Effector memory CD8-positive, alpha-beta T cell (primary cell): ENCODE measurements around the gene NGB.

Experiments used
- ATAC-seq: fragments of 150-1000 bp; cut with Tn5 transposase; replicated peaks from 2 replicates; pipeline ENCODE4 v1.10.0; 2021; ENCODE audit warnings: mild to moderate bottlenecking, moderate library complexity
- DNase-seq, 3 experiments: peaks; one replicate each; pipeline ENCODE4 v3.0.0; 2021
- H3K27ac Mint-ChIP-seq, 2 donors: one replicate each; pipeline ENCODE4 v1.8.0; 2022; ENCODE audit warnings: mild to moderate bottlenecking in 2 of 2, mixed read lengths in 2 of 2, moderate library complexity in 2 of 2
- H3K27me3 Mint-ChIP-seq, 2 donors: one replicate each; pipeline ENCODE4 v1.8.0; 2022; ENCODE audit warnings: mixed read lengths in 2 of 2
- H3K36me3 Mint-ChIP-seq: one replicate; pipeline ENCODE4 v1.8.0; 2022; ENCODE audit warnings: mild to moderate bottlenecking, moderate library complexity, mixed read lengths; ENCODE audit not compliant: insufficient read depth
- H3K4me1 Mint-ChIP-seq, 2 donors: one replicate each; pipeline ENCODE4 v1.8.0; 2022; ENCODE audit warnings: low read depth in 2 of 2, mixed read lengths in 2 of 2
- H3K4me3 Mint-ChIP-seq, 2 donors: one replicate each; pipeline ENCODE4 v1.8.0; 2022; ENCODE audit warnings: mild to moderate bottlenecking in 2 of 2, mixed read lengths in 2 of 2, moderate library complexity in 2 of 2
- H3K9me3 Mint-ChIP-seq, 2 donors: one replicate each; pipeline ENCODE4 v1.8.0; 2022; ENCODE audit warnings: mixed read lengths in 2 of 2

NGB gene

GRCh38 chr14:77266336-77266735, 4.7 kb downstream of the NGB start:
- peaks cover 29 to 73% of the 10 kb centered on the region in 2 donors for H3K27me3 Mint-ChIP-seq
- H3K9me3 Mint-ChIP-seq, result no peaks in the 10 kb centered on the region
- ATAC-seq (no peak), DNase-seq (no peak)
- H3K36me3 Mint-ChIP-seq, result peaks cover 6% of the 10 kb centered on the region
- no peak overlapping the region for H3K4me3 Mint-ChIP-seq
- peaks cover 3 to 4% of the 10 kb centered on the region in 2 donors for H3K4me1 Mint-ChIP-seq
- no peak overlapping the region for H3K27ac Mint-ChIP-seq

DNA sequence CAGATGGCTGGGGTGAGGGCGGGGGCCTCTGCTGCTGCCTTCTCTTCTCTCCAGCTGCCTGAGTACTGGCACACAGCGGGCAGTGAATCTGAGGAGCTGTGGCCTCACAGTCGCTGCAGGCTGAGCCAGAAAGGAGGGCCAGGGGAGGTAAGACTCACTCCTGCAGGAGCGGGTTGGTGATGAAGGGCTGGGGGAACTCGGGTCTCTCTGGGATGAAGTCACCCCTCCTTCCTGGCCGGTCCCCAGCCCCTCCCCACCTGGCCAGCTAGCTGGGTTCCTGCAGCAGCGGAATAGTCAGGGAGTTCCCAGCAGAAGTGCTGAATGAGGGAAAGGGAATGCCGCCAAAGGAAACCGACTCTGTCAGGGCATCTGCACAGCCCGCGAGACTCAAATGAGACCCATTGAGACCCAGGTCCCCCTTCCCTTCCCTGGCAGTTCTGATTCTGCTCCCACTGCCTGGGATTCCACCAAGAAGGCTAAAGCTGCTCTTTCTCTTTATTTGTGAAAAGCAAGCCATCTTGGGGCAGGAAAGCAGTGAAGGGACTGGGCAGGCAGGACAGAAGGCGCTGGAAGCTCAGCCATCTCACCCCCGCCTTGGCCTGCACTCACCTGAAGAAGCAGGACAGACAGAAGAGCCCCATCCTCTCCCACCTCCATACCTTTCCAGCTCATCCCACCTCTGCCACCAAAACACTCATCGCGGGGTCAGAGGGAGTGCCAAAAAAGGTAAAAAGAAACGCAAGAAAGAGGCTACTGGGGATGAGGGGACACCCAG, 5.3 kb downstream of the NGB start:
- Mint-ChIP-seq H3K4me1 (peaks cover 3% of the 10 kb centered on the region in 2 donors), H3K4me3 (no peak overlapping the region), H3K27ac (no peak overlapping the region), H3K36me3 (peaks cover 6% of the 10 kb centered on the region), H3K9me3 (no peaks in the 10 kb centered on the region), H3K27me3 (peaks cover 27 to 73% of the 10 kb centered on the region in 2 donors)
- no peak for ATAC-seq
- DNase-seq, result no peak

DNA sequence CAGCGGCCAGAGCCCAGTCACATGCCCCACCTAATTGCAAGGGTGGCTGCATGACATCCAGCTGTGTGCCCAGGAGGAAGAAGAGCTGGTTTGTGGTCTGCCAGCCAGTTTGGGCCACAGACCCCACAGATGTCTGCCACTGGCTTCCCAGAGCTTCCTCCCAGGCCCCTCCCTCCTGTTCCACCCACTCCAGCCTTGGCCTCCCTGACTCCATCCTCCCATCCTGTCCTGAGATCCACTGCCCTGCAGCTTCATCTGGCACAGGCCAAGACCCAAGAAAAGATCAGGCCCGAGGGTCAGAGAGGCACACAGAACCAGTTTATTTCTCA, 5.9 kb downstream of the NGB start:
- H3K4me1 Mint-ChIP-seq, result peaks cover 3% of the 10 kb centered on the region in 2 donors
- no peak overlapping the region for H3K27ac Mint-ChIP-seq
- no peaks in the 10 kb centered on the region for H3K9me3 Mint-ChIP-seq
- no peak overlapping the region for H3K4me3 Mint-ChIP-seq
- H3K36me3 Mint-ChIP-seq, result peaks cover 6% of the 10 kb centered on the region
- H3K27me3 Mint-ChIP-seq, result peaks cover 24 to 77% of the 10 kb centered on the region in 2 donors
- DNase-seq, result no peak
- ATAC-seq, result no peak

DNA sequence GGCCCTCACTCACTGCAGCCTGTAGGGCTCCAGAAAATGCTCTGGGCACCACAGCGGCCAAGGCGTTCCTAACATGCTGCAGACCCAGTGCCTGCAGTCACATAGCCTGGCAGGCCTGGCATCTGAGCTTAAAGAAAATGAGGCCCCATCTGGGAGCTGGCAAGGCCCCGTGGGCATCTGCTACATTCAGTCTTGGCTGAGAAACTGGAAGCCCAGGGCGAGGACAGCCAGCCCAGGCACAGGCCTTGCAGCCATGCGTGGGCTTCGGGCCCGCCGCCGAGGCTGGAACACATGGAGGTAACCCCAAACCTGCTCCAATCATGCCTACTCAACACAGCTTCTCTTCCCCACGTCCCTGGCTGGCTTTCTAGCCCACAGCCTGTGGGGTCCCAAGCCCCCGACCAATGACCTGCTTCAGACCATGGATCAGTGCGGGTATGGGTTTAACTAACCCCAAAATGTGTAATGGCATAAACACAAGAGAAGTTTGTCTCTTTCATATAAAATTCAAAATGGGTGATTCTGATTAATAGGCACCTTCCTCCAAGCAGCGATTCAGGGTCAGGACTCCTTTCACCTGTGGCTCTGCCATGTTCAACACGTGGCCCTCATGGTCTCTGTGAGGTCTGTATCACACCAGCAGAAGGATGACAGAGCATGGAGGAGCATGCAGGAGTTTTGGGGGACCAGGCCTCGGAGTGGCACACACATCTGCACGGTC, 6.4 kb downstream of the NGB start:
- no peak for ATAC-seq
- Mint-ChIP-seq H3K4me1 (no peaks in the 10 kb centered on the region), H3K4me3 (no peak overlapping the region), H3K27me3 (peaks cover 22 to 77% of the 10 kb centered on the region in 2 donors), H3K9me3 (no peaks in the 10 kb centered on the region), H3K36me3 (peaks cover 6% of the 10 kb centered on the region), H3K27ac (no peak overlapping the region)
- DNase-seq, result no peak

GRCh38 chr14:77260631-77261030, 10.4 kb downstream of the NGB start:
- H3K27me3 Mint-ChIP-seq, result peaks cover 12 to 83% of the 10 kb centered on the region in 2 donors
- no peak overlapping the region for H3K27ac Mint-ChIP-seq
- H3K4me3 Mint-ChIP-seq, result no peak overlapping the region
- H3K36me3 Mint-ChIP-seq, result no peaks in the 10 kb centered on the region
- H3K4me1 Mint-ChIP-seq, result no peaks in the 10 kb centered on the region
- DNase-seq (no peak), ATAC-seq (no peak)
- no peaks in the 10 kb centered on the region for H3K9me3 Mint-ChIP-seq

- Mint-ChIP-seq H3K27me3 (peaks cover 12 to 78% of the 10 kb centered on the region in 2 donors), H3K4me3 (no peak overlapping the region), H3K27ac (no peak overlapping the region), H3K4me1 (no peaks in the 10 kb centered on the region), H3K9me3 (no peaks in the 10 kb centered on the region), H3K36me3 (no peaks in the 10 kb centered on the region)
- DNase-seq (no peak), ATAC-seq (no peak)
These were observed 10.8 kb downstream of the NGB start for GRCh38 chr14:77260199-77260598.

GRCh38 chr14:77259025-77259715, 11.8 kb downstream of the NGB start:
- no peak overlapping the region for H3K27ac Mint-ChIP-seq
- ATAC-seq (no peak), DNase-seq (no peak)
- H3K36me3 Mint-ChIP-seq, result no peaks in the 10 kb centered on the region
- H3K27me3 Mint-ChIP-seq, result peaks cover 12 to 73% of the 10 kb centered on the region in 2 donors
- H3K4me1 Mint-ChIP-seq, result no peaks in the 10 kb centered on the region
- no peak overlapping the region for H3K4me3 Mint-ChIP-seq
- H3K9me3 Mint-ChIP-seq, result no peaks in the 10 kb centered on the region

DNA sequence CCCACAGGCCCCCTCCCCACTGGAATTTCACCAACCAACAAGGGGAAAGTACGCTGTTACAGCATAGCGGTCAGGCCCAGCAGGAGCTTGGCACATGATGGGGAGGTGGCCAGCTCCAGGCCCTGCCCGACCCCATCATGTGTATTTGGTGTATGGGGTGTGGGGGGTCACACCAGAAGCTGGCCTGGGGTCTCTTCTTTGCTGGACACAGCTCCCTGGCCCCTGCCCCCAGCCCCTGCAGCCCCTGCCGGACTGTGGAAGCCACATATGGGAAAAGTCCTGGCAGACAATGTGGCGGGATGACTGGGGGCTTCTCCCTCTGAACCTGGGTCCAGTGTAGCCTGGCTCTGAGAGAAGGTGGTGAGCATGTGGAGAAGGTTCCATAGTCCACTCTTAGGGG, 12.4 kb downstream of the NGB start:
- peaks cover 11 to 71% of the 10 kb centered on the region in 2 donors for H3K27me3 Mint-ChIP-seq
- no peaks in the 10 kb centered on the region for H3K36me3 Mint-ChIP-seq

GRCh38 chr14:77257700-77258099, 13.3 kb downstream of the NGB start:
- no peak overlapping the region for H3K4me3 Mint-ChIP-seq
- no peak overlapping the region for H3K27ac Mint-ChIP-seq
- ATAC-seq, result no peak
- no peaks in the 10 kb centered on the region for H3K9me3 Mint-ChIP-seq
- DNase-seq, result no peak
- H3K36me3 Mint-ChIP-seq, result no peaks in the 10 kb centered on the region
- H3K27me3 Mint-ChIP-seq, result peaks cover 16 to 70% of the 10 kb centered on the region in 2 donors
- H3K4me1 Mint-ChIP-seq, result no peaks in the 10 kb centered on the region

More for the DNA sequence above, 12.4 kb downstream of the NGB start:
- no peak overlapping the region for H3K27ac Mint-ChIP-seq
- H3K4me3 Mint-ChIP-seq, result no peak overlapping the region
- DNase-seq (no peak), ATAC-seq (no peak)
- no peaks in the 10 kb centered on the region for H3K9me3 Mint-ChIP-seq
- no peaks in the 10 kb centered on the region for H3K4me1 Mint-ChIP-seq

- H3K27ac Mint-ChIP-seq, result no peak overlapping the region
These were observed 14.3 kb downstream of the NGB start for GRCh38 chr14:77256694-77257093.

GRCh38 chr14:77253333-77254190, 17.4 kb downstream of the NGB start:
- Mint-ChIP-seq H3K9me3 (no peaks in the 10 kb centered on the region), H3K27me3 (peaks cover 9 to 28% of the 10 kb centered on the region in 2 donors), H3K27ac (no peak overlapping the region), H3K4me1 (no peaks in the 10 kb centered on the region), H3K4me3 (no peak overlapping the region), H3K36me3 (no peaks in the 10 kb centered on the region)
- DNase-seq (no peak), ATAC-seq (no peak)

More at GRCh38 chr14:77256694-77257093, 14.3 kb downstream of the NGB start:
- Mint-ChIP-seq H3K36me3 (no peaks in the 10 kb centered on the region), H3K4me1 (no peaks in the 10 kb centered on the region), H3K9me3 (no peaks in the 10 kb centered on the region), H3K4me3 (no peak overlapping the region), H3K27me3 (peaks cover 16 to 60% of the 10 kb centered on the region in 2 donors)
- DNase-seq (no peak), ATAC-seq (no peak)

GRCh38 chr14:77251870-77252269, 19.1 kb downstream of the NGB start:
- H3K27me3 Mint-ChIP-seq, result peaks cover 9 to 24% of the 10 kb centered on the region in 2 donors
- H3K4me3 Mint-ChIP-seq, result no peak overlapping the region
- no peaks in the 10 kb centered on the region for H3K4me1 Mint-ChIP-seq
- no peaks in the 10 kb centered on the region for H3K36me3 Mint-ChIP-seq
- ATAC-seq, result no peak
- DNase-seq, result no peak
- no peak overlapping the region for H3K27ac Mint-ChIP-seq
- H3K9me3 Mint-ChIP-seq, result no peaks in the 10 kb centered on the region

GRCh38 chr14:77250927-77251326, 20.1 kb downstream of the NGB start:
- Mint-ChIP-seq H3K27me3 (peaks cover 9 to 15% of the 10 kb centered on the region in 2 donors), H3K4me1 (no peaks in the 10 kb centered on the region), H3K9me3 (no peaks in the 10 kb centered on the region), H3K27ac (no peak overlapping the region), H3K4me3 (no peak overlapping the region), H3K36me3 (no peaks in the 10 kb centered on the region)
- no peak for DNase-seq
- ATAC-seq, result no peak
